ENCODE measurements around the gene FHL5. TPM values are rescaled to one million over a fixed set of nuclear protein-coding genes. Genes with fewer than 3 reads are reported as not detected.

The FHL5 gene
- total and polyA plus RNA-seq, 2 donors (not counting 3 experiments of a cell fraction or from before 2014, with no cell fraction given): not detected

DNA sequence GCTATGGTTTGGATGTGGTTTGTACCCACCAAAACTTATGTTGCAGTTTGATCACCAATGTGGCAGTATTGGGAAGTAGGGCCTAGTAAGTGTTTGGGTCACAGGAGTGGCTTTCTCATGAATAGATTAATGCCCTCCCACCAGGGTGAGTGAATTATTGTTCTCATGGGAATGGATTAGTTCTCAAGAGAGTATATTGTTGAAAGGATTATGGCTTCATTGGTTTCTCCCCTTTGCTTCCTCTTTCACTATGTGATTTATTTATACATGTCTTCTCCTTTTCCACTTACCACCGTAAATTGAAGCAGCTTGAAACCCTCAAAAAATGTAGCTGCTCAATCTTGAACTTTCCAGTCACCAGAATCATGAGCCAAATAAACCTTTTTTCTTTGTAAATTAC is 30.5 kb upstream of the FHL5 start:
- dilution Hi-C loops (cut with MboI; ENCODE audit: extremely low pct_ligation_motif_present, low sequenced_read_pairs) (no loop called here), intact Hi-C loops (cut with micrococcal nuclease) (no loop called here)
- Histone ChIP-seq H3K4me1 (ENCODE audit: control insufficient read depth, extremely low read depth, insufficient read depth, low read length) (no peaks in the 10 kb centered on the region), H2AFZ (ENCODE audit: low read depth, low read length) (no peak overlapping the region), H3K27me3 (ENCODE audit: control insufficient read depth in 2 of 2, insufficient read depth in 2 of 2, low read length in 2 of 2) (no peaks in the 10 kb centered on the region), H3K9me1 (replicated peaks; ENCODE audit: control insufficient read depth, extremely low read depth, insufficient read depth, low read length) (no peaks in the 10 kb centered on the region), H3K27ac (ENCODE audit: insufficient read depth, low read depth, low read length) (no peak overlapping the region), H4K20me1 (replicated peaks; ENCODE audit: control insufficient read depth, extremely low read depth, insufficient read depth, low read length) (no peaks in the 10 kb centered on the region), H3K4me2 (ENCODE audit: insufficient read depth, low read length) (no peak overlapping the region), H3K79me2 (ENCODE audit: control insufficient read depth, insufficient read depth, low read length) (no peaks in the 10 kb centered on the region), H3K36me3 (ENCODE audit: control insufficient read depth in 2 of 2, extremely low read depth in 1 of 2, insufficient read depth in 2 of 2, low read length in 2 of 2) (peaks cover 11 to 26% of the 10 kb centered on the region in 2 experiments), H3K9ac (replicated peaks; ENCODE audit: extremely low read depth, insufficient read depth, low read length) (no peak overlapping the region), H3K4me3 (replicated peaks in 1 of 3; ENCODE audit: insufficient read depth in 1 of 3, low read depth in 1 of 3, low read length in 3 of 3) (no peak overlapping the region), H3K9me3 (replicated peaks; ENCODE audit: control insufficient read depth, insufficient read depth, low read length) (no peaks in the 10 kb centered on the region)
- no peak for FAIRE-seq
- no peak for TF ChIP-seq FOS (IDR thresholded peaks at IDR 0.05; ENCODE audit: borderline replicate concordance, insufficient read depth, low read length)
- TF ChIP-seq, protein P1, sequence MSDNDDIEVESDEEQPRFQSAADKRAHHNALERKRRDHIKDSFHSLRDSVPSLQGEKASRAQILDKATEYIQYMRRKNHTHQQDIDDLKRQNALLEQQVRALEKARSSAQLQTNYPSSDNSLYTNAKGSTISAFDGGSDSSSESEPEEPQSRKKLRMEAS (IDR thresholded peaks at IDR 0.05; ENCODE audit: insufficient read depth, insufficient read length): no peak
- TF ChIP-seq MYC (IDR thresholded peaks at IDR 0.05; ENCODE audit: low read depth, low read length): no peak
- no peak for TF ChIP-seq GATA2 (IDR thresholded peaks at IDR 0.05; ENCODE audit: insufficient read depth, insufficient read length, low read depth, low read length)
- TF ChIP-seq, protein P2, sequence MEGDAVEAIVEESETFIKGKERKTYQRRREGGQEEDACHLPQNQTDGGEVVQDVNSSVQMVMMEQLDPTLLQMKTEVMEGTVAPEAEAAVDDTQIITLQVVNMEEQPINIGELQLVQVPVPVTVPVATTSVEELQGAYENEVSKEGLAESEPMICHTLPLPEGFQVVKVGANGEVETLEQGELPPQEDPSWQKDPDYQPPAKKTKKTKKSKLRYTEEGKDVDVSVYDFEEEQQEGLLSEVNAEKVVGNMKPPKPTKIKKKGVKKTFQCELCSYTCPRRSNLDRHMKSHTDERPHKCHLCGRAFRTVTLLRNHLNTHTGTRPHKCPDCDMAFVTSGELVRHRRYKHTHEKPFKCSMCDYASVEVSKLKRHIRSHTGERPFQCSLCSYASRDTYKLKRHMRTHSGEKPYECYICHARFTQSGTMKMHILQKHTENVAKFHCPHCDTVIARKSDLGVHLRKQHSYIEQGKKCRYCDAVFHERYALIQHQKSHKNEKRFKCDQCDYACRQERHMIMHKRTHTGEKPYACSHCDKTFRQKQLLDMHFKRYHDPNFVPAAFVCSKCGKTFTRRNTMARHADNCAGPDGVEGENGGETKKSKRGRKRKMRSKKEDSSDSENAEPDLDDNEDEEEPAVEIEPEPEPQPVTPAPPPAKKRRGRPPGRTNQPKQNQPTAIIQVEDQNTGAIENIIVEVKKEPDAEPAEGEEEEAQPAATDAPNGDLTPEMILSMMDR (IDR thresholded peaks at IDR 0.05; ENCODE audit: extremely low read depth in 1 of 2, insufficient read depth in 1 of 2, low read depth in 1 of 2, low read length in 2 of 2): no peak
- no peak for TF ChIP-seq POLR2AphosphoS5 (IDR thresholded peaks at IDR 0.05; ENCODE audit: insufficient read depth, low read depth, low read length)
- no peak for TF ChIP-seq POLR2A (IDR thresholded peaks at IDR 0.05; ENCODE audit: low read depth, low read length)
- TF ChIP-seq JUN (IDR thresholded peaks at IDR 0.05; ENCODE audit: borderline replicate concordance, insufficient read depth, insufficient read length, low read depth): no peak
- TF ChIP-seq EZH2 (IDR thresholded peaks at IDR 0.05; ENCODE audit: borderline replicate concordance, low read depth, low read length, severe bottlenecking): no peak
- BruUV-seq (replicated peaks): no TSS peak
- ChIA-PET CTCF (no interaction called here), POLR2A (no interaction called here)
- no peak for DNase-seq (ENCODE audit: low read depth, low spot score)
